ENCODE measurements around the gene TJP1. TPM values are rescaled to one million over a fixed set of nuclear protein-coding genes. Genes with fewer than 3 reads are reported as not detected.

TJP1 gene
- total RNA-seq, 6 donors from 2014 or later, result 88.0 to 168 (median 113) TPM

DNA sequence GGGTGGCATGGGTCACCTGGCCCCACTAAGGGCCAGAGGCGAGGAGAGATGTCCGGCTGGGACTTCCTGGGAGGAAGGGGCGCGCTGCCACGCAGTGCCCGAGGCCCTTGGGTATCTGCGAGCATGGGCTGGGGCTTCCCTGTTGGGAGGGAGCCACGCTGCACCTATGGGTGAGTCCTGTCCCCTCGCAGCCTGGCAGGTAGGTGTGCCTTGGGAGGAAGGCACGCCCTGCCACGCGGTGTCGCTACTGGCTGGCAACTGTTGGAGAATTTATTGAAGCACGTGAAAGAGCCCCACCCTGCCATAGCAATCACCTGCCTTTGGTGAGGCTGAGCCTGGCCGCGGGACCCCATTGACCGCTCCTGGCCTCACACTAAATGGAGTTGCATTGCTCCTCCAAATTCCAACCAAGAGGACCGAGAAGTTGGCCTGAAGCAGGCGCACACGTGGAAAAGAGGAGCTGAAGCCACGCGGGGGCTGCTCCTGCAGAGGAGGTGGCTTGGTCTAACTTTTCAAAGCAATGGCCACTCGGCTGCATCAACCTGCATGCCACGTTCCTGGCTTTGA is 134.2 kb downstream of the TJP1 start:
- DNase-seq, result peak in 1 of 2 donors; percentile 72
- no peaks in the 10 kb centered on the region for H3K9me3 ChIP-seq
- TF ChIP-seq CTCF (IDR thresholded peaks at IDR 0.05), result no peak
- TF ChIP-seq EP300 (IDR thresholded peaks at IDR 0.05), result no peak
- TF ChIP-seq POLR2A (IDR thresholded peaks at IDR 0.05), result no peak
- H3K27ac ChIP-seq, result no peak overlapping the region
- peaks cover 0 to 6% (median 0%) of the 10 kb centered on the region in 4 donors for H3K4me1 ChIP-seq
- H3K27me3 ChIP-seq, result no peaks in the 10 kb centered on the region
- peak in 1 of 2 donors; percentile 50 for ATAC-seq (ENCODE audit: low FRiP score in 2 of 2)
- WGBS, 2 donors, result 78 to 80% methylated on average over 18 to 24 of the region's 24 CpGs
- H3K4me3 ChIP-seq, result no peak overlapping the region
- H3K36me3 ChIP-seq, result no peaks in the 10 kb centered on the region

DNA sequence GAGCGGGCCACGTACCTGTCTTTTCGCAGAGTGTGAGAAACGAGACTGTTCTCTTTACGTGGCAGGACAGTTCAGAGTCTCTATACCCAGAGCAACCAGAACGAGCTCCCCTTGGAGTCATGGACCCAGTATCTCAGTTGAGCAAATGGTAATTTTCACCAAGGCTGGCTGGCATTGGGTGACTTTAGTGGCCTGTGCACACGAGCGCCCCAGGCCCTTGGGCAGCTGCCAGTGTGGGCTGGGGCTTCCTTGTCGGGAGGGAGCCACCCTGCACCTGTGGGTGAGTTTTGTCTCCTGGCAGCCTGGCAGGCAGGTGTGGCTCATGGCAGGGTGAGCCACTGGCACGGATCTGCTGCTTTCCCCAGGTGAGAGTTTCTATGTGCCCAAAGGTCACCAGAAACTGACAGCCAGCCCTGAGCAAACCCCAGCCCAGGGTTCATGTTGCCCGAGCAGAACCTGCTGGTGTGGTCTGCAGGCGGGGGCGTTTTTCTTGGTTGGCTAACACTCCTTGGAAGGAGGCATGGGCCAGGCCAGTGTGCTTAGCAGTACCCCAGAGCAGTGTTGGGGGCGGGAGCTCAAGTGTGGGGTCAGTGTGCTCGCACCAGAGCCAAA is 135.0 kb downstream of the TJP1 start:
- H3K36me3 ChIP-seq, result no peaks in the 10 kb centered on the region
- no peaks in the 10 kb centered on the region for H3K27me3 ChIP-seq
- WGBS, 2 donors, result 76 to 82% methylated on average over 9 to 13 of the region's 15 CpGs
- peaks cover 0 to 6% (median 0%) of the 10 kb centered on the region in 4 donors for H3K4me1 ChIP-seq
- ATAC-seq (ENCODE audit: low FRiP score in 2 of 2) (peak in 1 of 2 donors; percentile 11), DNase-seq (peak in 1 of 2 donors; percentile 55)
- no peaks in the 10 kb centered on the region for H3K9me3 ChIP-seq
- no peak overlapping the region for H3K27ac ChIP-seq
- no peak overlapping the region for H3K4me3 ChIP-seq
- TF ChIP-seq CTCF (IDR thresholded peaks at IDR 0.05) (no peak), POLR2AphosphoS5 (IDR thresholded peaks at IDR 0.05) (no peak), EP300 (IDR thresholded peaks at IDR 0.05) (no peak), POLR2A (IDR thresholded peaks at IDR 0.05) (no peak)

DNA sequence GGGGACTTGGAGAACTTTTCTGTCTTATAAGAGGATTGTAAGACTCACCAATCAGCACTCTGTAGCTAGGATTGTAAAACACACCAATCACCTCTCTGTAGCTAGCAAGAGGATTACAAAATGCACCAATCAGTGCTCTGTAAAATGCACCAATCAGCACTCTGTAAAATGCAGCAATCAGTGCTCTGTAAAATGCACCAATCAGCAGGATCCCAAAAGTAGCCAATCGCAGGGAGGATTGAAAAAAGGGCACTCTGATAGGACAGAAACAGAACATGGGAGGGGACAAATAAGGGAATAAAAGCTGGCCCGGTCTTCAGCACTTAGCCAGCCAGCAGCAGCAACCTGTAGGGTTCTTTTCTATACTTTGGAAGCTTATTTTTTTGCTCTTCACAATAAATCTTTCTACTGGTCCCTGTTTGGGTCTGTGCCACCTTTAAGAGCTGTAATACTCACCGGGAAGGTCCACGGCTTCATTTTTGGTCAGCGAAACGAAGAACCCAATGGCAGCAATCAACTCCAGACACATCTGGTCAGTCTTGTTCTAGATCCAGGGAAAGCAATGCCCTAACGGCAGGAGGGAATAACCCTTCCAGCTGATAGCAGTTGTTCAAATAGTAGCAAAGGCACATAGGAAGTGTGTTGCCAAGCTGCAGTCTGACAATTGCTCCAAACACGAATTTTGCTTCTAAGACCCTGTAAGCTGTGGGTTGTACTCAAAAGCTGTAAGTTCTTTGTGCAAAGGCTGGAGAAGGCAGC is 135.6 kb downstream of the TJP1 start:
- H3K27ac ChIP-seq, result no peak overlapping the region
- no peaks in the 10 kb centered on the region for H3K36me3 ChIP-seq
- H3K4me3 ChIP-seq, result no peak overlapping the region
- TF ChIP-seq EP300 (IDR thresholded peaks at IDR 0.05) (no peak), POLR2A (IDR thresholded peaks at IDR 0.05) (no peak), CTCF (IDR thresholded peaks at IDR 0.05) (no peak)
- 81 to 87% methylated on average over 8 of the region's 8 CpGs for WGBS, 2 donors
- DNase-seq, result no peak
- no peaks in the 10 kb centered on the region for H3K9me3 ChIP-seq
- no peaks in the 10 kb centered on the region for H3K27me3 ChIP-seq
- no peak for ATAC-seq (ENCODE audit: low FRiP score in 2 of 2)
- H3K4me1 ChIP-seq, result peaks cover 0 to 6% (median 0%) of the 10 kb centered on the region in 4 donors

DNA sequence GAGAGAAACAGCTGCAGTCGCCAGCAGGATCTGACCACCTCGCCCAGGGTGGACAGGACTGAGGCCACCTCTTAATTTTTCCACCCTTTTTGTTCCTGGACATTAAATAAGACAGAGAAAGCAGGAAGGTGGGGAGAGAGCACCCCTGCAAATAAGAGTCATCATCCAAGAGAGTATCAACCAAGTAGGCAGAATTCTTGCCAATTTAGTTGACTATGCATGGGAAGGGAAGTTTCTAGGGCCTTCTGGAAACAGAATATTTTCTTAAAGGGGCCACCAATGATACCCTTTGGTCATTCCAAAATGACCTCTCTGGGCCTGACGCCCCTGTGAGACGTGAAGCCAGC is 136.2 kb downstream of the TJP1 start:
- H3K27ac ChIP-seq, result no peak overlapping the region
- 91 to 92% methylated on average over 4 of the region's 4 CpGs for WGBS, 2 donors
- H3K9me3 ChIP-seq, result no peaks in the 10 kb centered on the region
- peaks cover 0 to 6% (median 0%) of the 10 kb centered on the region in 4 donors for H3K4me1 ChIP-seq
- no peaks in the 10 kb centered on the region for H3K27me3 ChIP-seq
- no peak for ATAC-seq (ENCODE audit: low FRiP score in 2 of 2)
- no peaks in the 10 kb centered on the region for H3K36me3 ChIP-seq
- DNase-seq, result no peak
- no peak overlapping the region for H3K4me3 ChIP-seq
- no peak for TF ChIP-seq POLR2A (IDR thresholded peaks at IDR 0.05)
- no peak for TF ChIP-seq POLR2AphosphoS5 (IDR thresholded peaks at IDR 0.05)
- no peak for TF ChIP-seq EP300 (IDR thresholded peaks at IDR 0.05)
- TF ChIP-seq CTCF (IDR thresholded peaks at IDR 0.05), result no peak

Data from upper lobe of left lung (tissue), 6 donors.